Activated T-cell treated with anti-CD3 and anti-CD28 coated beads, Interleukin-2, amount 50 U/mL, for 48 hours (primary cell): ENCODE results near the gene RASAL1.

Experiments
- DNase-seq, 2 experiments: peaks; one replicate each; pipeline ENCODE4 v3.0.0-alpha.2; 2020

RASAL1 gene

GRCh38 chr12:113055594-113056380, 79.8 kb downstream of the RASAL1 start:
- DNase-seq: no peak

- no peak for DNase-seq
Observed at GRCh38 chr12:113054948-113055486, 80.5 kb downstream of the RASAL1 start.

GRCh38 chr12:113052326-113052725, 83.2 kb downstream of the RASAL1 start:
- no peak for DNase-seq

GRCh38 chr12:113051759-113052158, 83.8 kb downstream of the RASAL1 start:
- DNase-seq: no peak

- DNase-seq: no peak
Observed at GRCh38 chr12:113050795-113051194, 84.8 kb downstream of the RASAL1 start.

- DNase-seq: no peak
Observed at GRCh38 chr12:113049976-113050742, 85.4 kb downstream of the RASAL1 start.
